ENCODE data around the gene ZNF14. TPM values are rescaled to one million over a fixed set of nuclear protein-coding genes. Genes with fewer than 3 reads are reported as not detected.

ZNF14 gene
- total and polyA plus RNA-seq, 7 donors = 1.2 to 14.5 (median 7.8) TPM

- 97 to 98% methylated on average over 2 of the region's 2 CpGs for WGBS, 2 donors
- DNase-seq = no peak
- intact Hi-C loops (cut with DNase I) = no loop called here
- TF ChIP-seq POLR2A (IDR thresholded peaks at IDR 0.05) (no peak), EP300 (IDR thresholded peaks at IDR 0.05) (no peak), POLR2AphosphoS5 (IDR thresholded peaks at IDR 0.05) (no peak), CTCF (IDR thresholded peaks at IDR 0.05) (no peak)
- Histone ChIP-seq H3K36me3 (peaks cover 0 to 22% (median 8%) of the 10 kb centered on the region in 4 donors), H3K4me1 (no peaks in the 10 kb centered on the region), H3K4me3 (no peak overlapping the region), H3K27me3 (no peaks in the 10 kb centered on the region), H3K27ac (no peak overlapping the region), H3K9me3 (peaks cover 17 to 57% (median 43%) of the 10 kb centered on the region in 4 donors)
Observed at GRCh38 chr19:19721896-19722295, 11.0 kb downstream of the ZNF14 start.

- 94 to 96% methylated on average over 2 of the region's 2 CpGs for WGBS, 2 donors
- peaks cover 29 to 77% (median 60%) of the 10 kb centered on the region in 4 donors for H3K9me3 ChIP-seq
- no peak for DNase-seq
- H3K27ac ChIP-seq = no peak overlapping the region
- intact Hi-C loops (cut with DNase I) = no loop called here
- H3K27me3 ChIP-seq = no peaks in the 10 kb centered on the region
- no peak for TF ChIP-seq EP300 (IDR thresholded peaks at IDR 0.05)
- no peak for TF ChIP-seq CTCF (IDR thresholded peaks at IDR 0.05)
- TF ChIP-seq POLR2A (IDR thresholded peaks at IDR 0.05) = no peak
- TF ChIP-seq POLR2AphosphoS5 (IDR thresholded peaks at IDR 0.05) = no peak
- H3K4me3 ChIP-seq = no peak overlapping the region
- no peaks in the 10 kb centered on the region for H3K4me1 ChIP-seq
- H3K36me3 ChIP-seq = peaks cover 0 to 43% (median 11%) of the 10 kb centered on the region in 4 donors
Observed at GRCh38 chr19:19719798-19720197, 13.1 kb downstream of the ZNF14 start.

GRCh38 chr19:19711934-19712828, 20.7 kb downstream of the ZNF14 start:
- intact Hi-C loops (cut with DNase I) = no loop called here
- no peaks in the 10 kb centered on the region for H3K27me3 ChIP-seq
- no peak for DNase-seq
- TF ChIP-seq EP300 (IDR thresholded peaks at IDR 0.05) = no peak
- no peak for TF ChIP-seq CTCF (IDR thresholded peaks at IDR 0.05)
- TF ChIP-seq POLR2A (IDR thresholded peaks at IDR 0.05) = no peak
- no peak for TF ChIP-seq POLR2AphosphoS5 (IDR thresholded peaks at IDR 0.05)
- peaks cover 71 to 98% (median 90%) of the 10 kb centered on the region in 4 donors for H3K9me3 ChIP-seq
- WGBS, 2 donors = 98% methylated on average over 10 of the region's 10 CpGs
- H3K4me3 ChIP-seq = no peak overlapping the region
- no peaks in the 10 kb centered on the region for H3K4me1 ChIP-seq
- peaks cover 16 to 89% (median 45%) of the 10 kb centered on the region in 4 donors for H3K36me3 ChIP-seq
- H3K27ac ChIP-seq = no peak overlapping the region

DNA sequence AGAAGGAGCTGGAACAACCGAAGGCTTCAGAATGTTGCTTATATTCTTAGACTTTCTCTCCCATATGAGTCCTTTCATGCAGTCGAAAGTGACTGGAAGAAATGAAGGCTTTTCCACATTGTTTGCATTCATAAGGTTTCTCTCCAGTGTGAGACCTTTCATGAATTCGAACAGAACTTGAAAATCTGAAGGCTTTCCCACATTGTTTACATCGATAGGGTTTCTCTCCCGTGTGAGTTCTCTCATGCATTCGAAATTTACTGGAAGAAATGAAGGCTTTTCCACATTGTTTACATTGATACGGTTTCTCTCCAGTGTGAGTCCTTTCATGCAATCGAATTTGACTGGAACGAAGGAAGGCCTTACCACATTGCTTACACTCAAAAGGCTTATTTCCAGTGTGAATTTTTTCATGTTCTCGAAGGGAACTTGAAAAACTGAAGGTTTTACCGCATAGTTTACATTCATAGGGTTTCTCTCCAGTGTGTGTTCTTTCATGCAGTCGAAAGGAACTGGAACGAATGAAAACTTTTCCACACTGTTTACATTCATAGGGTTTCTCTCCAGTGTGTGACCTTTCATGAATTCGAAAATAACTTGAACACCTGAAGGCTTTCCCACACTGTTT, 21.5 kb downstream of the ZNF14 start:
- TF ChIP-seq EP300 (IDR thresholded peaks at IDR 0.05) (no peak), POLR2A (IDR thresholded peaks at IDR 0.05) (no peak), CTCF (IDR thresholded peaks at IDR 0.05) (no peak), POLR2AphosphoS5 (IDR thresholded peaks at IDR 0.05) (no peak)
- Histone ChIP-seq H3K36me3 (peaks cover 16 to 82% (median 41%) of the 10 kb centered on the region in 4 donors), H3K4me3 (no peak overlapping the region), H3K4me1 (no peaks in the 10 kb centered on the region), H3K27me3 (no peaks in the 10 kb centered on the region), H3K9me3 (peaks cover 66 to 96% (median 89%) of the 10 kb centered on the region in 4 donors), H3K27ac (no peak overlapping the region)
- WGBS, 2 donors = 97% methylated on average over 14 of the region's 14 CpGs
- no peak for DNase-seq
- intact Hi-C loops (cut with DNase I) = no loop called here

All from sigmoid colon (tissue), 7 donors.